PFSK-1 (cell line): ENCODE data around the gene HACD2.

ENCODE experiments used
- FOXP2 ChIP-seq: optimal IDR thresholded peaks from 2 replicates; pipeline ENCODE3; 2011; ENCODE audit warnings: borderline replicate concordance, control low read depth, inconsistent platforms; ENCODE audit not compliant: insufficient read depth; ENCODE audit errors: extremely low read length, extremely low read depth
- POLR2AphosphoS5 ChIP-seq: IDR thresholded peaks from 2 replicates; pipeline ENCODE4 v1.6.1; 2012; ENCODE audit warnings: low read depth, mild to moderate bottlenecking, control low read depth, low read length, moderate library complexity
- REST ChIP-seq, 2 experiments: IDR thresholded peaks; 2 replicates each; pipeline versions ENCODE4 v1.6.1 to v1.8.0; 2011 to 2012; ENCODE audit warnings: low read depth in 2 of 2, low read length in 2 of 2, control low read depth in 1 of 2, inconsistent platforms in 1 of 2, mild to moderate bottlenecking in 1 of 2, moderate library complexity in 1 of 2; ENCODE audit not compliant: insufficient read depth in 1 of 2
- SIN3A ChIP-seq: IDR thresholded peaks from 2 replicates; pipeline ENCODE4 v1.6.1; 2012; ENCODE audit warnings: mild to moderate bottlenecking, low read length, moderate library complexity, borderline replicate concordance; ENCODE audit not compliant: insufficient read depth
- TAF1 ChIP-seq: IDR thresholded peaks from 2 replicates; pipeline ENCODE4 v1.6.1; 2012; ENCODE audit warnings: low read length, control low read depth, borderline replicate concordance; ENCODE audit not compliant: insufficient read depth

Gene HACD2

GRCh38 chr3:123469323-123469995, 115.4 kb downstream of the HACD2 start:
- TF ChIP-seq REST (IDR thresholded peaks at IDR 0.05; ENCODE audit: insufficient read depth in 1 of 2, low read depth in 2 of 2, low read length in 2 of 2) (no peak), FOXP2 (no peak), POLR2AphosphoS5 (no peak), TAF1 (no peak)

GRCh38 chr3:123467046-123467445, 117.8 kb downstream of the HACD2 start:
- no peak for TF ChIP-seq POLR2AphosphoS5
- TF ChIP-seq TAF1 = no peak
- no peak for TF ChIP-seq REST (IDR thresholded peaks at IDR 0.05; ENCODE audit: insufficient read depth in 1 of 2, low read depth in 2 of 2, low read length in 2 of 2)
- TF ChIP-seq FOXP2 = no peak
- no peak for TF ChIP-seq SIN3A

GRCh38 chr3:123464211-123464610, 120.6 kb downstream of the HACD2 start:
- TF ChIP-seq POLR2AphosphoS5 = no peak
- no peak for TF ChIP-seq FOXP2
- TF ChIP-seq TAF1 = no peak
- no peak for TF ChIP-seq SIN3A
- no peak for TF ChIP-seq REST (IDR thresholded peaks at IDR 0.05; ENCODE audit: insufficient read depth in 1 of 2, low read depth in 2 of 2, low read length in 2 of 2)

GRCh38 chr3:123459862-123460261, 125.0 kb downstream of the HACD2 start:
- TF ChIP-seq FOXP2 (no peak), SIN3A (no peak)

- TF ChIP-seq TAF1 = no peak
- no peak for TF ChIP-seq POLR2AphosphoS5
- TF ChIP-seq SIN3A = no peak
- TF ChIP-seq REST (IDR thresholded peaks at IDR 0.05; ENCODE audit: insufficient read depth in 1 of 2, low read depth in 2 of 2, low read length in 2 of 2) = no peak
- no peak for TF ChIP-seq FOXP2
Observed at GRCh38 chr3:123458255-123458654, 126.6 kb downstream of the HACD2 start.
